ENCODE data around the gene MAGEB6B.
"Not testable (repeated sequence)": the region's sequence is repeated elsewhere in the genome, so short reads cannot be mapped to it uniquely, and the experiment has no call there.

The MAGEB6B gene

DNA sequence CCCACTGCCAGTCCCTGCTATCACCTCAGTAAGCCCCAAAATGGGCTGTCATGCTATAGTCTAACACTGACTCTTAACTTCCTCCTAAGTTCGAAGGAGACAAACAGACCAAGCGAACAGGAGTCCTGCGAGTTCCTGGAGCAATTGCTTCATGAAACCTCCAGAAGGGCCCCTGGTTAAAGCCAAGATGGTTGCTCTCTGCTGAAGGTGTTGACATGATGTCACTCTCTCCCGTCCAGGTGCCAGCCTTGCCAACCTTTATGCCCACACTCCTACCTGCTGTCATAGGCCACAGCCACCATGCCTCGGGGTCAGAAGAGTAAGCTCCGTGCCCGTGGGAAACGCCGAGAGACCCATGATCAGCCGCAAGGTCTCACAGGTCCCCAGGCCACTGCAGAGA is at the start of gene MAGEB6B:
Gene MAGEB6B, plus strand, starts transcription at position 301 of the 400 bp plus-strand sequence. Its CDS starts 0 bp downstream, at position 301.
- DNase-seq = no peak

GRCh38 chrX:26138274-26138673 is 22.1 kb upstream of the MAGEB6B start, which contains the start of gene MAGEB18:
Gene MAGEB18, plus strand, starts transcription at chrX:26138343. Its CDS starts 643 bp downstream, at chrX:26138986.
- DNase-seq = no peak

- no peak for DNase-seq
These were observed 14.4 kb upstream of the MAGEB6B start for GRCh38 chrX:26146024-26146423.

- DNase-seq = no peak
These were observed 31.8 kb downstream of the MAGEB6B start, which contains the start of gene MAGEB6 for GRCh38 chrX:26192204-26192603. Gene MAGEB6, plus strand, starts transcription at chrX:26192440. Its CDS starts 1,407 bp downstream, at chrX:26193847.

- DNase-seq = no peak
These were observed 43.2 kb downstream of the MAGEB6B start for GRCh38 chrX:26203561-26203960.

DNA sequence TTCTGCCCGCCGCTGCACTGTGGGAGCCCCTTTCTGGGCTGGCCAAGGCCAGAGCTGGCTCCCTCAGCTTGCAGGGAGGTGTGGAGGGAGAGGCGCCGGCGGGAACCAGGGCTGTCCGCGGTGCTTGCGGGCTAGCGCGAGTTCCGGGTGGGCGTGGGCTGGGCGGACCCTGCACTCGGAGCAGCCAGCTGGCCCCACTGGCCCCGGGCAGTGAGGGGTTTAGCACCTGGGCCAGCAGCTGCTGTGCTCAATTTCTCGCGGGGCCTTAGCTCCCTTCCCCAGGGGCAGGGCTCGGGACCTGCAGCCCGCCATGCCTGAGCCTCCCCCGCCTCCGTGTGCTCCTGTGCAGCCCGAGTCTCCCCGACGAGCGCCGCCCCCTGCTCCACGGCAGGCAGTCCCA is 44.3 kb downstream of the MAGEB6B start:
- DNase-seq = not testable (repeated sequence)

DNA sequence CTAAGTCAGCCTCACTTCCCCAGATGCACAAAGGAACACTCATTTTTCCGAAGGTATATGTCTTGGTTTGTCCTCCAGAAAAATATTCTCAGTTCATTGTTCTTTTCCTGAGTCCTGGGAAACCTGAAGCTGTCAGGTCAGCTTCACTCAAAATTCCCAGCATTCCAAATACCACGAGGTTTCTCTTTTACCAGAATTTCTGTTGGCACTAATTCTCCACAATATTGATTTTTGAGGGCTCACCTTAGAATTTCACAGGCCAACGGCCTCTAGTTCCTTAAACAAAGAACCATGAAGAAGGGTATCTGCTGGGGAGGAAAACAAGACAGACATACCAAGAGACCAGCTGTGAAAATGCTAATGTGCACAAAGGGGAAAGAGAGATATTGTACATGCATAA is 47.6 kb downstream of the MAGEB6B start:
- no peak for DNase-seq
